ENCODE results near the gene ACP4.
A peak's percentile ranks its signal among the peaks of the same experiment; 100 is the strongest.
"Not testable (repeated sequence)": the region's sequence is repeated elsewhere in the genome, so short reads cannot be mapped to it uniquely, and the experiment has no call there.

The ACP4 gene

GRCh38 chr19:50808856-50809255, 18.6 kb downstream of the ACP4 start:
- no peak for TF ChIP-seq CTCF (IDR thresholded peaks at IDR 0.05; ENCODE audit: extremely low read depth, missing control alignments)
- no peak for DNase-seq (ENCODE audit: low spot score)

- DNase-seq (ENCODE audit: low spot score): not testable (repeated sequence)
Measured at GRCh38 chr19:50811622-50812238, 21.5 kb downstream of the ACP4 start.

GRCh38 chr19:50812474-50812873, 22.3 kb downstream of the ACP4 start:
- no peak for DNase-seq (ENCODE audit: low spot score)
- no peak for TF ChIP-seq CTCF (IDR thresholded peaks at IDR 0.05; ENCODE audit: extremely low read depth, missing control alignments)

- TF ChIP-seq CTCF (IDR thresholded peaks at IDR 0.05; ENCODE audit: extremely low read depth, missing control alignments): no peak
- no peak for DNase-seq (ENCODE audit: low spot score)
Measured at GRCh38 chr19:50814883-50815282, 24.7 kb downstream of the ACP4 start.

- no peak for DNase-seq (ENCODE audit: low spot score)
- no peak for TF ChIP-seq CTCF (IDR thresholded peaks at IDR 0.05; ENCODE audit: extremely low read depth, missing control alignments)
Measured at GRCh38 chr19:50815439-50815838, 25.2 kb downstream of the ACP4 start.

- no peak for TF ChIP-seq CTCF (IDR thresholded peaks at IDR 0.05; ENCODE audit: extremely low read depth, missing control alignments)
- peak; percentile 92 for DNase-seq (ENCODE audit: low spot score)
Measured at GRCh38 chr19:50817941-50818858, 28.0 kb downstream of the ACP4 start.

- no peak for DNase-seq (ENCODE audit: low spot score)
- no peak for TF ChIP-seq CTCF (IDR thresholded peaks at IDR 0.05; ENCODE audit: extremely low read depth, missing control alignments)
Measured at GRCh38 chr19:50818859-50819472, 28.8 kb downstream of the ACP4 start.
